Activated CD4-positive, alpha-beta T cell treated with anti-CD3 and anti-CD28 coated beads, Interleukin-2, amount 10 ng/mL, durations not matched to agents 7 days and 5 days (primary cell): ENCODE results near the gene ARL6IP4. TPM values are rescaled to one million over a fixed set of nuclear protein-coding genes. Genes with fewer than 3 reads are reported as not detected.
"Not testable (repeated sequence)": the region's sequence is repeated elsewhere in the genome, so short reads cannot be mapped to it uniquely, and the experiment has no call there.

Experiments used
- CTCF ChIA-PET: fragments of 350-600 bp; sonication (Branson Sonifier 250); formaldehyde crosslinking; loops from one replicate; lab custom pipeline; 2021; ENCODE audit warnings: antibody characterized with exemption; lab: Charles Lee
- POLR2A ChIA-PET: fragments of 350-600 bp; sonication (Branson Sonifier 250); formaldehyde crosslinking; loops from one replicate; lab custom pipeline; 2021; ENCODE audit warnings: antibody characterized with exemption; lab: Charles Lee
- DNase-seq: peaks from one replicate; pipeline ENCODE4 v3.0.0-alpha.2; 2020
- H3K27ac Mint-ChIP-seq: one replicate; pipeline ENCODE4 v1.8.0; 2021; ENCODE audit warnings: mild to moderate bottlenecking, moderate library complexity, mixed read lengths
- H3K27me3 Mint-ChIP-seq: one replicate; pipeline ENCODE4 v1.8.0; 2021; ENCODE audit warnings: mixed read lengths
- H3K36me3 Mint-ChIP-seq: one replicate; pipeline ENCODE4 v1.8.0; 2021; ENCODE audit warnings: low read depth, mixed read lengths
- H3K4me1 Mint-ChIP-seq: one replicate; pipeline ENCODE4 v1.8.0; 2021; ENCODE audit warnings: mixed read lengths
- H3K4me3 Mint-ChIP-seq: one replicate; pipeline ENCODE4 v1.8.0; 2021; ENCODE audit warnings: mild to moderate bottlenecking, moderate library complexity, mixed read lengths
- H3K9me3 Mint-ChIP-seq: one replicate; pipeline ENCODE4 v1.8.0; 2021; ENCODE audit warnings: mixed read lengths
- total RNA-seq, 2 experiments: library from RNA; stranded (reverse); gene quantifications; one replicate each; pipeline ENCODE4 v1.2.3, GENCODE V29; 2021

Gene ARL6IP4
- total RNA-seq: 100 to 1,000 TPM; 160 to 180 TPM

GRCh38 chr12:122980183-122981035, at the start of gene ARL6IP4:
TSS of gene ARL6IP4 (plus strand) at chr12:122980681. CDS start at chr12:122981140, 459 bp downstream.
- Mint-ChIP-seq H3K27me3 (no peaks in the 10 kb centered on the region), H3K36me3 (peaks cover 24% of the 10 kb centered on the region), H3K4me1 (peaks cover 59% of the 10 kb centered on the region), H3K4me3 (peak within 1 kb of the TSS; percentile 87), H3K9me3 (no peaks in the 10 kb centered on the region), H3K27ac (peak within 1 kb of the TSS; percentile 89)
- POLR2A ChIA-PET: interaction anchor here (0.8 kb wide), 1 partner anchor 10 kb away, joined by 4 read pairs; no protein-coding TSS in a partner anchor
- peak; percentile 67 for DNase-seq
- CTCF ChIA-PET: interaction anchor here (0.9 to 1.8 kb wide), 4 partner anchors 9 to 14 kb away, joined by 3 to 8 read pairs (median 5); partner anchors contain the start of gene ABCB9

- Mint-ChIP-seq H3K9me3 (no peaks in the 10 kb centered on the region), H3K4me1 (peaks cover 7% of the 10 kb centered on the region), H3K27ac (no peak overlapping the region), H3K36me3 (no peaks in the 10 kb centered on the region), H3K27me3 (no peaks in the 10 kb centered on the region), H3K4me3 (no peak overlapping the region)
- DNase-seq: no peak
- CTCF ChIA-PET: no interaction called here
- POLR2A ChIA-PET: no interaction called here
Observed at GRCh38 chr12:122932207-122932606, 48.3 kb upstream of the ARL6IP4 start.

GRCh38 chr12:122934722-122935121, 45.8 kb upstream of the ARL6IP4 start:
- no peak for DNase-seq
- no peaks in the 10 kb centered on the region for H3K9me3 Mint-ChIP-seq
- no peaks in the 10 kb centered on the region for H3K36me3 Mint-ChIP-seq
- H3K4me1 Mint-ChIP-seq: no peaks in the 10 kb centered on the region
- POLR2A ChIA-PET: no interaction called here
- no peak overlapping the region for H3K4me3 Mint-ChIP-seq
- no peaks in the 10 kb centered on the region for H3K27me3 Mint-ChIP-seq
- CTCF ChIA-PET: interaction anchor here (0.7 kb wide), 1 partner anchor 37 kb away, joined by 4 read pairs; no protein-coding TSS in a partner anchor
- H3K27ac Mint-ChIP-seq: no peak overlapping the region

GRCh38 chr12:122935318-122935717, 45.2 kb upstream of the ARL6IP4 start:
- no peaks in the 10 kb centered on the region for H3K27me3 Mint-ChIP-seq
- no peaks in the 10 kb centered on the region for H3K36me3 Mint-ChIP-seq
- no peaks in the 10 kb centered on the region for H3K4me1 Mint-ChIP-seq
- H3K4me3 Mint-ChIP-seq: no peak overlapping the region
- no peak for DNase-seq
- POLR2A ChIA-PET: no interaction called here
- no peaks in the 10 kb centered on the region for H3K9me3 Mint-ChIP-seq
- H3K27ac Mint-ChIP-seq: no peak overlapping the region
- CTCF ChIA-PET: no interaction called here

GRCh38 chr12:122937622-122938091, 42.8 kb upstream of the ARL6IP4 start:
- H3K4me1 Mint-ChIP-seq: peaks cover 1% of the 10 kb centered on the region
- no peak for DNase-seq
- CTCF ChIA-PET: interaction anchor here (0.6 kb wide), 1 partner anchor 15 kb away, joined by 4 read pairs; no protein-coding TSS in a partner anchor
- POLR2A ChIA-PET: no interaction called here
- H3K27ac Mint-ChIP-seq: no peak overlapping the region
- no peaks in the 10 kb centered on the region for H3K36me3 Mint-ChIP-seq
- H3K4me3 Mint-ChIP-seq: no peak overlapping the region
- no peaks in the 10 kb centered on the region for H3K27me3 Mint-ChIP-seq
- H3K9me3 Mint-ChIP-seq: no peaks in the 10 kb centered on the region

- DNase-seq: no peak
- Mint-ChIP-seq H3K27me3 (no peaks in the 10 kb centered on the region), H3K27ac (no peak overlapping the region), H3K4me3 (no peak overlapping the region), H3K36me3 (no peaks in the 10 kb centered on the region), H3K4me1 (peaks cover 10% of the 10 kb centered on the region), H3K9me3 (no peaks in the 10 kb centered on the region)
- POLR2A ChIA-PET: no interaction called here
- CTCF ChIA-PET: interaction anchor here (0.9 to 1.5 kb wide), 2 partner anchors 47 to 53 kb away, joined by 3 to 4 read pairs; no protein-coding TSS in a partner anchor
Observed at GRCh38 chr12:122939125-122939524, 41.4 kb upstream of the ARL6IP4 start.

GRCh38 chr12:122941351-122941750, 39.1 kb upstream of the ARL6IP4 start:
- POLR2A ChIA-PET, DNase-seq, H3K36me3 Mint-ChIP-seq, H3K4me3 Mint-ChIP-seq, H3K27ac Mint-ChIP-seq, H3K9me3 Mint-ChIP-seq, H3K27me3 Mint-ChIP-seq: not testable (repeated sequence)
- H3K4me1 Mint-ChIP-seq: peaks cover 16% of the 10 kb centered on the region
- CTCF ChIA-PET: interaction anchor here (1.6 kb wide), 1 partner anchor 80 kb away, joined by 4 read pairs; no protein-coding TSS in a partner anchor

GRCh38 chr12:122942637-122943036, 37.8 kb upstream of the ARL6IP4 start:
- Mint-ChIP-seq H3K9me3 (no peaks in the 10 kb centered on the region), H3K4me1 (peaks cover 29% of the 10 kb centered on the region), H3K4me3 (no peak overlapping the region), H3K27ac (no peak overlapping the region), H3K36me3 (no peaks in the 10 kb centered on the region), H3K27me3 (peaks cover 2% of the 10 kb centered on the region)
- ChIA-PET CTCF (interaction anchor here (0.6 to 1.6 kb wide), 4 partner anchors 9 to 82 kb away, joined by 3 to 4 read pairs (median 3); no protein-coding TSS in a partner anchor), POLR2A (no interaction called here)
- DNase-seq: no peak

GRCh38 chr12:122943196-122943595, 37.3 kb upstream of the ARL6IP4 start:
- H3K4me3 Mint-ChIP-seq: no peak overlapping the region
- no peak overlapping the region for H3K27ac Mint-ChIP-seq
- no peaks in the 10 kb centered on the region for H3K36me3 Mint-ChIP-seq
- POLR2A ChIA-PET: no interaction called here
- no peaks in the 10 kb centered on the region for H3K9me3 Mint-ChIP-seq
- H3K4me1 Mint-ChIP-seq: peaks cover 33% of the 10 kb centered on the region
- DNase-seq: no peak
- H3K27me3 Mint-ChIP-seq: peaks cover 2% of the 10 kb centered on the region
- CTCF ChIA-PET: interaction anchor here (0.6 to 1.6 kb wide), 2 partner anchors 28 to 82 kb away, joined by 3 to 4 read pairs; no protein-coding TSS in a partner anchor

GRCh38 chr12:122944605-122945592, 35.6 kb upstream of the ARL6IP4 start:
- DNase-seq: no peak
- H3K4me1 Mint-ChIP-seq: peaks cover 34% of the 10 kb centered on the region
- H3K36me3 Mint-ChIP-seq: no peaks in the 10 kb centered on the region
- H3K4me3 Mint-ChIP-seq: no peak overlapping the region
- ChIA-PET POLR2A (no interaction called here), CTCF (interaction anchor here (0.6 to 1.4 kb wide), 7 partner anchors 11 to 151 kb away, joined by 3 to 4 read pairs (median 3); no protein-coding TSS in a partner anchor)
- H3K9me3 Mint-ChIP-seq: no peaks in the 10 kb centered on the region
- no peak overlapping the region for H3K27ac Mint-ChIP-seq
- peaks cover 2% of the 10 kb centered on the region for H3K27me3 Mint-ChIP-seq

GRCh38 chr12:122946690-122947341, 33.7 kb upstream of the ARL6IP4 start:
- Mint-ChIP-seq H3K4me3 (no peak overlapping the region), H3K4me1 (peaks cover 34% of the 10 kb centered on the region), H3K27me3 (peaks cover 2% of the 10 kb centered on the region), H3K36me3 (no peaks in the 10 kb centered on the region), H3K9me3 (no peaks in the 10 kb centered on the region), H3K27ac (peak overlapping the region; percentile 67)
- ChIA-PET CTCF (interaction anchor here (1.2 to 1.7 kb wide), 5 partner anchors 10 to 153 kb away, joined by 3 to 6 read pairs (median 3); no protein-coding TSS in a partner anchor), POLR2A (no interaction called here)
- peak; percentile 76 for DNase-seq
